CD4-positive, alpha-beta T cell treated with Interleukin-17A for 1 hour (primary cell): ENCODE measurements around the gene RNF11.
A peak's percentile ranks its signal among the peaks of the same experiment; 100 is the strongest.
"Not testable (repeated sequence)": the region's sequence is repeated elsewhere in the genome, so short reads cannot be mapped to it uniquely, and the experiment has no call there.

ENCODE experiments used
- DNase-seq: peaks from one replicate; pipeline ENCODE4 v3.0.0-alpha.2; 2020

The RNF11 gene, protein sequence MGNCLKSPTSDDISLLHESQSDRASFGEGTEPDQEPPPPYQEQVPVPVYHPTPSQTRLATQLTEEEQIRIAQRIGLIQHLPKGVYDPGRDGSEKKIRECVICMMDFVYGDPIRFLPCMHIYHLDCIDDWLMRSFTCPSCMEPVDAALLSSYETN

DNA sequence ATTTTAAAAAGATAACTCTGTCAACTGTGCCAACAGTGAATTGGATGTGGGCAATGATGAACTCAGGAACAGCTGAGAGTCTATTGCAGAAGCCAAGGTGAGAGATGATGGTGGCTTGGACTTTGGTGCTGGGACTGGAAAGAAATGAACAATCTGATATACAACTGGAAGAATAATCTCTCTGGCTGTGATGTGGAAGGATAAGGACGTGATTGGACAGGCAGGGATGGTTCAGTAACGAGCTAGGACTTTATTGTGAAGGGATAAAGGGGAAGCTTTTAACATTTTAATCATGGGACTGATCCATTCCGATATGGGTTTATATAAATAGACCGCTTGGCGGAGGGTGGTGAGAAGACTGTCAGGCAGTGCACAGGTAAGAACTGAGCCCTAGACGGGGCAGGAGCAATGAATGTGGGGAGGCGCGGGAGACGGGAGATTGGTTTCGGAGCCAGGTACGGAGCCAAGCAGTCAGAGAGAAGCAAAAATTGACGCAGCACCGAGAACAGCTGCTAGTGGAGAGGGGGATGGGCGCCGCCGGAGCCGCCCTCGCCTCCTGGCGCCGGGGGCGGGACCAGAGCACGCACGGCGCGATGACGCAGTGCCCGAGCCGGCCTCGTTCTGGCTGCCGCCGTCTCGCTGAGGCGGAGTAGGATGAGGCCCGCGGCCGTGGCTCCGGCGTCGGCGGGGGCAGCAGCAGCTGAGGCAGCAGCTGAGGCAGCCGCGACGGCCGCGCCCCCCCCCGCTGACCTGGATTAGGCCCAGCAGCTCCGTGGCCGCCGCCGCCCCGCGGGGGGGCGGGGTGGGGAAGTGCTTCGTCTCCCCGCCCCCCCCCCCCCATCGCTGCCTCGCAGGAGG is at the start of gene RNF11:
Gene RNF11 (plus strand): TSS at position 601 of the 858 bp plus-strand sequence. CDS start 484 bp downstream, outside the sequence.
- DNase-seq: peak; percentile 93

DNA sequence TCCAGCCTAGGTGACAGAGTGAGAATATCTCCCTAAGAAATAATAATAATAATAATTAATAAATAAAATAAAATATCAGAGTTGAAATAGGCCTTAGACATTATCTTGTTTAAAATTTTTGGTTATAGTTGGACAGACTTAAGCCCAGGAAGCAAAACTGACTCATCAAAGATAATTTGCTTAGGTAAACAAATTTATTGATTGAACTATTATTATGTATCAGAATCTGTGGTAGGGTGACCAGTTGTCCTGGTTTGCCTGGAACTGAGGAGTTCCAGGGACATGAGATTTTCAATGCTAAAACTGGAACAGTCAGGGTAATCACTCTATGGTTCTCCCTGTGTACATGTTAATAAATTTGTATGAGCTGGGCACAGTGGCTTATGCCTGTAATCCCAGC is 47.8 kb upstream of the RNF11 start:
- DNase-seq: no peak

DNA sequence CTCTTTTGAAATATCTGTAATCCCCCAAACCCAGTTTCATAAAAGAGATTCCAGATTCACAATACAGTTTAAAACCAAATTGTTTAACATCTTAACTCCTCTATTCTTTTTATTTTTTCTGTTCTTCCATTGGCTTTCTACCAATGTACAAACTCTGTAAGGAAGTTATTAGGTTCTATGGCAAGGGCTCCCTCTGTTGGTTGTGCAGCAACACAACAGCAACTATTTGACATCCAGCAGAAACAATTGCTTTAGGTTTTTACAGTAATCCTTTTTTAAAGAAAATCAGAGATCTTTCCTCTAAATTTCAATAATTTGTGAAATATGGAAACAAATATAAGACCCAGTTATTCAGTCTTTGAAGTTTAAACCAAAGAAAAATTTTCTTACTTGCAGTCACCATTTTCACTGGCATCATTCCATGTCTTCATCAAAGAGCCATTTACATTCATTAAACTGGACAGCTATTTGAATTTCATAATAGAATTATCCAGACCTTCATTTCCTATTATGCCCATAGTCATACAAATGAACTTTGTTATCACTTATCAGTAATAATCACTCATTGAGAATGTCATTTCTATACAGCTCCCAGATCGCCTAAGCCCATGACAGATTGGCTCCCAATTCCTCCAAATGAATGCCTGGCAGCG is 46.5 kb upstream of the RNF11 start:
- peak; percentile 63 for DNase-seq

DNA sequence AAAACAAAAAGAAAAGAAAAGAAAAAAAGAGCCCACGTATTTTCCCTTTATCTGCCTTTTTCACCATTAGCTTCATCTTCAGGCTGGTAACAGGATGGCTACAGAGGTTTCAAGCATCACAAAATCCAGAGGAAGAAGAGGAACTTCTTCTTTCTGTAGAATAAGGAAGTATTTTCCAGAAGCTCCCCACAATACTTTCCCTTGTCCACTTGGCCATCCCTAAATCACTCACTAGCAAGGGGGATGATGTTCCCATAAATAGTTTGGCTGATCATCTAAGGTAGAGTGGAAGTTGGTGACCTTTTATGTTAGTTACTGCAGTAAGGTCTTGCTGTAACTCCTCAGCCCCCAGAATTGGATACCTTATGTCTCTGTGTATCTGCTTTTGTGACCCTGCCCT is 45.1 kb upstream of the RNF11 start:
- no peak for DNase-seq

DNA sequence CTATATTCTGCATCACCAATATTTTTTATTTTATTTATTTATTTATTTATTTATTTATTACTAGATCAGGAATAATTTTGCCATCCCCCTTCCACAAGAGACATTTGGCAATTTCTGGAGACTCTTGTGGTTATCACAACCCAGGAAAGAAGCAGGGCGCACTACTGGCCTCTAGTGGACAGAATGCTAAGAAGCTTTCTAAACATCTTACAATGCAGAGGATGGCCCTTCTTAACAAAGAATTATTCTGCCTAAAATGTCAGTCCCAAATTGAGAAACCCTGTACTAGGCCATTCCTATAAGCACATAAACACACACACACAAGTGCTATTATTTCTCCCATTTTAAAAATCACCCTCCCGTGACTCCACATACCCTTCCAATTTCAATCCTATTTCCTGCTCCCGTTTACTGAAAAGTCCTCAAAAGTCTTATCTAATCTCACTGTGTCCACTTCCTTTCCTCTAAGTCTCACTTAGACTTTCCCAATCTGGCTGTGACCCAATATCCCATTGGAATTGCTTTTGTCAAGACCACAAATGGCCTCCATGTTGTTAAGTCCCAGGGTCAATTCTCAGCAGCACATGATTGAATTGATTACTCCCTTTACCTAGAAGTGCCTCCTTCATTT is 43.7 kb upstream of the RNF11 start:
- DNase-seq: peak; percentile 65

DNA sequence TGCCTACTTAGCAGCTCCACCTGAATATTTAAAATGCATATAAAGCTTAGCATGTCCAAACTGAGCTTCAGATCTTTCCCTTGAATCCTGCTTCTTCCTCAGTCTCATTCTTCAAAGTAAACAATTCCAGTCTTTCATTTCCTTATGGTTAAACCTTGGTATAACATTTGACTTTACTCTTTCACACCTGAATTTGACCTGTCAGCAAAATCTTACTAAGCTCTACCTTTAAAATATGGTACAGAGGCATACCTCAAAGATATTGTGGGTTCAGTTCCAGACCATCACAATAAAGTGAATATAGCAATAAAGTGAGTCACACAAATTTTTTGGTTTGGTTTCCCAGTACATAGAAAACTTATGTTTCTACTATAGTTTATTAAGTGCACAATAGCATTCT is 42.5 kb upstream of the RNF11 start:
- DNase-seq: no peak

DNA sequence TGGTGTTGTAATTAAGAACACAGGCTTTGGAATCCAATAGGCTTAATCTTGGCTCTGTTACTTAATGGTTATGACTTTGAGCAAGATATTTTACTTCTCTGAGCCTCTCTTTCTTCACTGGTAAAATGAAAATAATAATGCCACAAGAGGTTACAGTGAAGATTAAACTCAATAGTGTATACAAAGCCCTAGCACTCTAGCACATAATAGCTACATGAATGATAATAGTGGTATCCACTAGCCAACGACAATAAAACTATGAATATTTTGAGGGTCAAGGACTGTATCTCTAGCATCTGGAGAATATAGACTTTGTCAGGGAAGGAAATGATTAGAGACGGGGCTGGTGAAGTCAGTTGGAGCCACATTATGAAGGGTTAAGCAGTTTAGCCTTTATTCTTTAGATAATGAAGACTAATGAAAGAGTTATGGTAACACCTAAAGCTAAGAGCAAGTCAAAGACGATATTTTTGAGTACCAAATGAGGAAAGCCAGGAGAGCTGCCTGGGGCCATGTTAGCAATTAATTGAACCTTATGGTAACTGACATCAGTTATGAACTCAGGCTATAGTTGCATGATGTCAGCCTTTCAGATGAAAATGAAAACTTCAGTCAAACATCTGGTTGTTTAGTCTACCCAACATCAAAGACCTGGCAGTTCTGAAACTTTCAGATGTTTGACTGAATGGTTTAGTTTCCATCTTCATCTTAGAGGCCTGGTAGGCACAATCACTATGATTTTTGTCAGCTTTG is 32.8 kb upstream of the RNF11 start:
- DNase-seq: no peak

DNA sequence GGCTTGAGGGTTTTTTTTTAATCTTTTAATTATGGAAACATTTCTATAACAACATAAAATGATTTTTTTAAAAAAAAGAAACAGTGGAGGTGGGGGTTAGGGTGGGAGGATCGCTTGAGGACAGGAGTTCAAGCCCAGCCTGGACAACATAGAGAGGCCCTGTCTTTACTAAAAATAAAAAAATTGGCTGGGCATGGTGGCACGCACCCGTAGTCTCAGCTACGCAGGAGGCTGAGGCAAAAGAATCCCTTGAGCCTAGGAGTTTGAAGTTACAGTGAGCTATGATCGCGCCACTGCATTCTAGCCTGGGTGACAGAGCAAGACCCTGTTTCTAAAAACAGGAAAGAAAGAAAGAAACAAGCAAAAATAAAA is 32.2 kb upstream of the RNF11 start:
- DNase-seq: no peak

DNA sequence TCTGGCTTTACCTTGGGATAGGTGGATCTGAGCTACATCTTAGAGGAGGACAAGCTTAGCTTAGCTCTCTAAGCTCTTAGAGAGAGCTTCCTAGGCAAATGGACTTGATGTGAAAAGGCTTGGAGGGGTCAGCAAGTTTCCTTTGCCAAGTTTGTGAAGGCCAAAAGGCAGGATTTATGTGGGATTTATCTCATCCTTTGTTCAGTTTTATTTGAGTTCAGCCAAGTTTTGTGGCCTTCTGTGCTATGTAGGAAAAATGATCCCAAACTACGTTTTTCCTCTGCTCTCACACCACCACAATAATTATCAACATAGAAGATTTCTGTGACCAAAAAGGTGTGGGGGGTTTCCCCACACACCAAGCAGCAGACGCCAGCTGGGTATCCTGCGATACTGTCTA is 26.0 kb upstream of the RNF11 start:
- no peak for DNase-seq

DNA sequence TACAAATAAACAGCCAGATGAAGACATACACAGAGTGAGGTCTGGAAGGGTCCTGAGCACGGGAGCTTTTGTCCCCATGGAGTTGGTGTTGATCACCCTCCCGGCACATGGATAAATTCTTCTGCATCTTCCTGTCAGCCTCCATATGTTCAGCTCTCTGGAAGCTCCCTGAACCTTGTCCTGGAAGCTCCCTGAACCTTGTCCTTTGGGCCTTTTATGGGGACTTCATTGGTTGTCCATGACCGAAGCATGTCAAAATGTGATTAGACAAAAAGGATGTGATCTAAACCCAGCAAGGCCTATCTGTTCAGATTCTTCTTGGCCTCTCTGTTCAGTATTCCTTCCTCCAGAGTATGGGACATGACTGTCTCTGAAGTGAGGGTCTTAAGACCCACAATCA is 25.4 kb upstream of the RNF11 start:
- no peak for DNase-seq

DNA sequence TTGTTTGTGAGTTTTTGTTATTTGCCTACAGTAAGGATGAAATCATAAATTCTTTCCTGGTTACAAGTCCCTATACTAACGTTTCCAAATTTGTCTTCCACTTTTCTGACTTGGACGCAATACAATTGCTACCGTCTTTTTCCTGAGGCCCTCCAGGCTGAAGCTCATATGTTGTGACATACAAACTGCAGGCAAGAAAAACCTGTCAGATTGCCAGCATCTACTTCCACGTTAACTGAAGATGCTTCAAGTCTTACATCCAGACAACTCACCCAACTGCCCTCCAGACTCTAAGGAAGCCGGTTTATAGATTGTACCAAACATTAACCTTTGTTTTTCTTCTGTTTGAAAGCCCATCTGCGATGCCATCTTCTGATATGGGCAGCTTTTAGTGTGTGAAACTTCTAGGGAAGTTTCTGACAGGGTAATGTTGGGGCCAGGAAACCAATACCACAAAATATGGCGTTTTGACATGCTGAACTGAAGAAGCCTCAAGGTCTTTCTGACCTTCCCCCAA is 21.4 kb upstream of the RNF11 start:
- peak; percentile 30 for DNase-seq

DNA sequence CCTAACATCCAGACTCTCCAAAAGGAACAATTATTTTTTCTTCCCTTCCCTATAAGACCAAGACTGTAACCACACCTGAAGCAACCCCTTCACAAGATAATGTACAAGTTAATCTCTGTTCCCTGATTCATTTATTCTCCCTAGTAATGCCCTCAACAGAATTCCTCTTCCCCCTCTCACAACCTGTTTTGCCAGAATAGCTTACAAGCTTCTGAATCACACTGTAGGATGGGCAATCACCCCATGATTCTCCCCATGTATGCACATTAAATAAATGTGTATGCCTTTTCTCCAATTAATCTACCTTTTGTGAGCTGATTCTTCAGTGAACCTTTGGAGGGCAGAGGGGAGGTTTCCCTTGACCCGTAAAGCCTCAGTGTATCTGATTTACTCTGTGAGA is 20.9 kb upstream of the RNF11 start:
- DNase-seq: no peak

DNA sequence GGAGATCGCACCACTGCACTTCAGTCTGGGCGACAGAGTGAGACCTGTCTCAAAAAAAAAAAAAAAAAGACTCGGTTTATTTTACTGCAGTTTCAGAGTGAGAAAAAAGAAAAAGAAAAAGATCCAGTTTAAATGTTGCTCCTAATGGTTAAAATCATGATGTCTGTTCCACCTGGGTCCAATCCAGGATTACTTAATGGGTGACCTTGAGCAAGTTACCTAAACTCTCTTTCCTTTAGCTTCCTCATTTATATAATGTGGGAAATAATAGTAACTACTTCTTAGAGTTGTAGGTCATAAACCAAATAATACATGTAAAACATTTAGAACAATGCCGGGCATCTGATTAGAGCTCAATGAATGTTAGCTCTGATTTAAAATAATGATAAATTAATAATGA is 19.4 kb upstream of the RNF11 start:
- no peak for DNase-seq

DNA sequence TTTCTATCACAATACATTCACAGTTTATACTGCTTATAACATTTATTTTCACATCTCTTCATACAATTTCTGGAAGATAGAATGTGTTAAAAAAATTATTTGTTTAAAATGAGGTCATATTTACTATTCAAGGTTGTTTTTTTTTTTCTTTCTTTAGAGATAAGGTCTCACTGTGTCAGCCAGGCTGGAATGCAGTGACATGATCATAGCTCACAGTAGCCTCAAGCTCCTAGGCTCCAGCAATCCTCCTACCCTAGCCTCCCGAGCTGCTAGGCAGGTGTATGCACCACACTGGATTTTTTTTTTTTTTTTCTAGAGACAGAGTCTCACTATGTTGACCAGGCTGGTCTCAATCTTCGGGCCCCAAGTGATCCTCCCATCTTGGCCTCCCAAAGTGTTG is 19.0 kb upstream of the RNF11 start:
- no peak for DNase-seq

DNA sequence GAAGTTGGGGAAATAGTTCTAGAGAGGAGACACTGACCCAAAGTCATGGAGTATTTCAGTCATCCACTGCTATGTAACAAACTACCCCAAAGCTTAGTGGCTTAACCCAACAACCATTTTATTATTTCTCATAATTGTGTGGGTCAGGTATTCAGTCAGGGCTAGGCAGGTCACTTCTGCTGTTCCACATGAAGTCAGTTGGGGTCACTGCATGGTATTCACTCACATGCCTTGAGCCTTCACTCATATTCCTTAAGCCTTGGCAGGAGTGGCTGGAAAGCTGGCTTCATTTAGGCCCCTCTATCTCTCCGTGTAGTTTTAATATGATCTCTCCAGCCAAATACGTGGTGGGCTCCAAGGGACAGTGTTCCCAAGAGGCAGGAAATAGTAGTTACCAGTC is 17.5 kb upstream of the RNF11 start:
- no peak for DNase-seq

DNA sequence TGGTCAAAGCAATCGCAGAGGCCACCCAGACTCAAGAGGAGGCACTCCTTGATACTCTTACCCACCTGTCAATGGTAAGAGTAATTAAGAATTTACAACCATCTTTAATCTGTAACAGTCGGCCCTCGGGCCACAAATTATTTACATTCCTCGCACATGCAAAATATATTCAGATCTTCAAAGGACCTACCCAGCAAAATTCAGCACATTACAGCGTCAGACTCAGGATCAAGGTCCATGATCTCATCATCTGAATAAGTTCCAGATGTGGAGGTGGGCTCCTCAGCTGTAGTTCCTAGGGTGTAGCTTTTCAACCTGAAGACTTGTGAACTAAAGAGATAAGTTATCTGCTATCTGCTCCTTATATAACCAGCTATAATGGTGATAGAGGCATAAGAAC is 17.1 kb upstream of the RNF11 start:
- no peak for DNase-seq

DNA sequence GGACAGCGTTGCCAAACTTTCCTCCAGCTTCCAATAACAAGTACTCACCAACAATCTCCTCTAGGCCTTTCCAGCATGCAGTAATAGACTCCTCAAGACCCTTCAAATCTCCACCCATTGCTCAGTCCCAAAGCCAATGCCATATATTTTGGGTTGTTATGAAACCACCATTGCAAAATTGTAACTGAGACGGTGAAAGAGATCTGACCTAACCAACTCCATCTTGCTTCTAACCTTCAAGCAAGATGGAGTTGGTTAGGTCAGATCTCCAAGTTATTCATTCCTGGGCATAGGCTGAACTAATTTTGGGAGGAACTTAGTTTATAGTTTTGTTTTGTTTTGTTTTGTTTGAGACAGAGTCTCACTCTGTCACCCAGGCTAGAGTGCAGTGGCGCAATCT is 14.5 kb upstream of the RNF11 start:
- not testable (repeated sequence) for DNase-seq

DNA sequence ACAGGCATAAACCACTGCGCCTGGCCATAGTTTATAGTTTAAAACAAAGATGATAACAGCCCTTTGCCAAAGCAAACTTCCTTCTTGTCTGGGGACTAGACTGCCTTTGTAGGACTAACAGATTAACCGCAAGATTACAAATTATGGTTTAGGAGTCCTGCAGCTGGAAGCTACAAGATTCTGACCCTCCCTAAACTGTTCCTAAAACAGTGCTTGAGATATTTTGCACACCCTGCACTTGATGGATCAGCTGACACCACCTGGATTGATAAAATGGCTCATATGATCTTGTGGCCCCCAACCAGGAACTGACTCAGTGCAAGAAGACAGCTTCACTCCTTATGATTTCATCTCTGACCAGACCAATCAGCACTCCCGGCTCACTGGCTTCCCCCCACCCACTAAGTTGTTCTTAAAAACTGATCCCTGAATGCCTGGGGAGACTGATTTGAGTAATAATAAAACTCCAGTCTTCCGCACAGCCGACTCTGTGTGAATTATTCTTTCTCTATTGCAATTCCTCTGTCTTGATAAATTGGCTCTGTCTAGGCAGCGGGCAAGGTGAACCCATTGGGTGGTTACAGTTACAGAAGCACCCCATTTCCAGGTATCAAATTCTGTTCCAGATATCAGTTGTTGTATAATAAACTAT is 13.8 kb upstream of the RNF11 start:
- no peak for DNase-seq

DNA sequence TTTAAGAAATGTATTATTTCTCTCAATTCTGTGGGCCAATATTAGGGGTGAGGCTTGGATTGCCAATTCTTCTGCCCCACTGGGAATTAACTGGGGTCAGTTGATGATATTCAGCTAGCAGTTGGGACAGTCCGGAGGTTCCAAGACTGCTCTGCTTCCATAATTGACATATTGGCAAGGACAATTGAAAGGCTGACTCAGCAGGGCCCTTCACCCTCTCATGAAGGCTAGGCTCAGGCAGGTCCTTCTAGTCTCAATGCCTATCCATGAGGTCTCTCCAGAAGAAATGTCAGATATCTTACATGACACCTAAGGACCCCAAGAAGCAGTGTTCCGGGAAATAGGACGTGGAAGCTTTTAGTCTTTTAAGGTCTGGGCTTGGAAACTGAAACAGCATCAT is 13.3 kb upstream of the RNF11 start:
- no peak for DNase-seq

DNA sequence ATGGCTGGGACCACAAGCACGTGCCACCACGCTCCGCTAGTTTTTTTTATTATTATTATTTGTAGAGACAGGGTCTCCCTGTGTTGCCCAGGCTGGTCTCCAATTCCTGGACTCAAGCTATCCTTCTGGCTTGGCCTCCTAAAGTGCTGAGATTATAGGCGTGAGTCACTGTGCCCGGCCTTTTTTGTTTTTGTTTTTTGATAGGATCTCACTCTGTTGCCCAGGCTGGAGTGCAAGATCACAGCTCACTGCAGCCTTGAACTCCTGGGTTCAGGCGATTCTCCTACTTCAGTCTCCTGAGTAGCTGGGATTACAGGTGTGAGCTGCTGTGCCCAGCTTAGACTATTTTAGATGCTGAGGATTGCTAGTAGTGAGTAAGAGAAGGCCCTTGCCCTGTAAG is 11.8 kb upstream of the RNF11 start:
- no peak for DNase-seq

DNA sequence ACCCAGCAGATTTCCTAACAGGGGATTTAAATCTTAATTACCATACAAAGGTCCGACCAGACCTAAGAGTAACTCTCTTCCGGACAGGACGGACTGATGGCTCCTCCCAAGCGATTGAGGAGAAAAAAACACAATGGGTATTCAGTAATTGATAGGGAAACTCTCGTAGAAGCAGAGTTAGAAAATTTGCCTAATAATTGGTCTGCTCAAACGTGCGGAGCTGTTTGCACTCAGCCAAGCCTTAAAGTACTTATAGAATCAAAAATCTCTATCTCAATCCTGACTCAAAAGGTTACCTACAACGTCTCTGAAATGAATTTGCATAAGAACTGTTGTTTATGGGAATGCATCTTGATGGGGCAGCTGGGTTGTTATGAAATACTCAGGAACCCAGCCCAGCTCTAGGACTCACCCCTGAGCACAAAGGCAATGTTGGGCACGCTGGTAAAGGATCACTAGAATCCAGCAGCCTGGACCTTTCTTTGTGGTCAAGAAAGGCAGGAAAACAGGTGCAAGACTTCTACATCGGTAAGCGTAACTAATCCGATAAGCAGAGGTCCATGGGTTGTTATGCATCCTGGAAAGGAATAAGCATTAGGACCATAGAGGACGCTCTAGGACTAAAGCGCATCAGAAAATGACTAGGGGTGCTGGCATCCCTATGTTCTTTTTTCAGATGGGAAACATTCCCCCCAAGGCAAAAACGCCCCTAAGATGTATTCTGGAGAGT is 8.7 kb upstream of the RNF11 start:
- not testable (repeated sequence) for DNase-seq

DNA sequence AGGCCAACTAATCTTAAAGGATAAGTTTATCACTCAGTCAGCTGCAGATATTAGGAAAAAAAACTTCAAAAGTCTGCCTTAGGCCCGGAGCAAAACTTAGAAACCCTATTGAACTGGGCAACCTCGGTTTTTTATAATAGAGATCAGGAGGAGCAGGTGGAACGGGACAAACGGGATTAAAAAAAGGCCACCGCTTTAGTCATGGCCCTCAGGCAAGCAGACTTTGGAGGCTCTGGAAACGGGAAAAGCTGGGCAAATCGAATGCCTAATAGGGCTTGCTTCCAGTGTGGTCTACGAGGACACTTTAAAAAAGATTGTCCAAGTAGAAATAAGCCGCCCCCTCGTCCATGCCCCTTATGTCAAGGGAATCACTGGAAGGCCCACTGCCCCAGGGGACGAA is 7.6 kb upstream of the RNF11 start:
- not testable (repeated sequence) for DNase-seq
